Transverse colon (tissue), 4 donors: Measurements from ENCODE around the gene RBM42.

Experiments
- EP300 ChIP-seq: sonication (generic); formaldehyde crosslinking; IDR thresholded peaks from one replicate; pipeline ENCODE4 v1.6.1; 2017; ENCODE audit warnings: antibody characterized with exemption, low read depth
- POLR2A ChIP-seq: fragments of 450-650 bp; IDR thresholded peaks from one replicate; pipeline ENCODE4 v1.6.1; 2016; ENCODE audit warnings: antibody characterized with exemption, mild to moderate bottlenecking, moderate library complexity
- POLR2AphosphoS5 ChIP-seq, 3 donors: sonication (generic); formaldehyde crosslinking; IDR thresholded peaks; one replicate each; pipeline ENCODE4 v1.6.1; 2016; ENCODE audit warnings: antibody characterized with exemption in 3 of 3
- TF ChIP-seq, protein P1 (sequence below), 5 experiments: fragments of 200-600 bp in 3 of 5; fragments of 450-650 bp in 2 of 5; sonication (generic) in 3 of 5; IDR thresholded peaks; 1 replicate in 2 of 5; 2 replicates in 3 of 5; pipeline ENCODE4 v1.5.1; 2016 to 2017; ENCODE audit warnings: antibody characterized with exemption in 5 of 5, inconsistent platforms in 3 of 5, mild to moderate bottlenecking in 2 of 5, moderate library complexity in 1 of 5

DNA sequence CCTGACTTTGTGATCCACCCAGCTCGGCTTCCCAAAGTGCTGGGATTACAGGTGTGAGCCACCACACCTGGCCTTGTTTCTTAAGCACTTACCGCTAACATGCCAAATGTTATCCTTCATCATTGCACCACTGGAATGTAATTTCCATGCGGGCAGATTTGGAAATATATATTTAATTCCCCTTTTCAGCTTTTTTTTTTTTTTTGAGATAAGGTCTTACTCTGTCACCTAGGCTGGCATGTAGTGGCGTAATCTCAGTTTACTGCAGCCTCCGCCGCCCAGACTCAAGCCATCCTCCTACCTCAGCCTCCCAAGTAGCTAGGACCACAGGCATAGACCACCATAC, 33.1 kb downstream of the RBM42 start:
- no peak for TF ChIP-seq POLR2A
- TF ChIP-seq, protein P1, sequence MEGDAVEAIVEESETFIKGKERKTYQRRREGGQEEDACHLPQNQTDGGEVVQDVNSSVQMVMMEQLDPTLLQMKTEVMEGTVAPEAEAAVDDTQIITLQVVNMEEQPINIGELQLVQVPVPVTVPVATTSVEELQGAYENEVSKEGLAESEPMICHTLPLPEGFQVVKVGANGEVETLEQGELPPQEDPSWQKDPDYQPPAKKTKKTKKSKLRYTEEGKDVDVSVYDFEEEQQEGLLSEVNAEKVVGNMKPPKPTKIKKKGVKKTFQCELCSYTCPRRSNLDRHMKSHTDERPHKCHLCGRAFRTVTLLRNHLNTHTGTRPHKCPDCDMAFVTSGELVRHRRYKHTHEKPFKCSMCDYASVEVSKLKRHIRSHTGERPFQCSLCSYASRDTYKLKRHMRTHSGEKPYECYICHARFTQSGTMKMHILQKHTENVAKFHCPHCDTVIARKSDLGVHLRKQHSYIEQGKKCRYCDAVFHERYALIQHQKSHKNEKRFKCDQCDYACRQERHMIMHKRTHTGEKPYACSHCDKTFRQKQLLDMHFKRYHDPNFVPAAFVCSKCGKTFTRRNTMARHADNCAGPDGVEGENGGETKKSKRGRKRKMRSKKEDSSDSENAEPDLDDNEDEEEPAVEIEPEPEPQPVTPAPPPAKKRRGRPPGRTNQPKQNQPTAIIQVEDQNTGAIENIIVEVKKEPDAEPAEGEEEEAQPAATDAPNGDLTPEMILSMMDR (IDR thresholded peaks at IDR 0.05): no peak
- TF ChIP-seq POLR2AphosphoS5 (IDR thresholded peaks at IDR 0.05): no peak
- TF ChIP-seq EP300: no peak
